ENCODE measurements around the gene CCND3. TPM values are rescaled to one million over a fixed set of nuclear protein-coding genes. Genes with fewer than 3 reads are reported as not detected.

Gene CCND3
- total and polyA plus RNA-seq, 10 of the 15 experiments (the other 5 are each of a cell fraction or from before 2014, with no cell fraction given), result 6.0 to 86.4 (median 31.5) TPM

DNA sequence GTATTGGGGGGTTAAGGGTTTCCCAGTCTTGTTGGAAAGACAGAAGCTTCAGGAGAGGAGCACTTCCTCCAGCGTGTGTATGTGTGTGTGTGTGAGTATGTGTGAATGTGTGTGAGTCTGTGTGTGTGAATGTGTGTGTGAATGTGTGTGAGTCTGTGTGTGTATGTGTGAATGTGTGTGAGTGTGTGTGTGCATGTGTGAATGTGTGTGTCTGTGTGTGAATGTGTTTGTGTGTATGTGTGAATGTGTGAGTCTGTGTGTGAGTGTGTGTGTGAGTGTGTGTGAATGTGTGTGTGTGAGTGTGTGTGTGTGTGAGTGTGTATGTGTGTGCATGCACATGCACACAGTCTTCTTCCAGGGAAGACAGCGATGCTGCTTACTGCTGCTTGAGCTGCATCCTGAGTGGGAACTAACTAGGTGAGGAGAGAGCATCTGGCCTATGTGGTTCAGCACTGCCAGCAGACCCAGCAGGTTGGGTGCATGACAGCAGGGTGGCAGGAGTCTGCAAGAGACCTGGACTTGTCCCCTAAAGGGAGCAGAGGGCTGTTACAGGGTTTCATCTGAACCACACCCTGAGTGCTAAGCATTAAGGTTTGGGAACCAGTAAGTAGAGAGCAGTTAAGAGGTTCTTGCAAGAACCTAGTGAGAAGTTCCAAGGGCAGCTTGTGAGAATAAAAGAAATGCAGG, 22.7 kb upstream of the CCND3 start:
- in situ Hi-C loops (cut with MboI) (no loop called here), intact Hi-C loops (cut with micrococcal nuclease; ENCODE audit: unreplicated experiment) (no loop called here)
- ChIA-PET RAD21 (ENCODE audit: unreplicated experiment) (interaction anchor here (1.5 kb wide), 1 partner anchor 43 kb away, joined by 3 read pairs; the partner anchor contains the start of genes BYSL and MED20), POLR2A (no interaction called here), SMC1A (ENCODE audit: uncharacterized antibody, unreplicated experiment) (interaction anchor here (0.7 to 1.4 kb wide), 3 partner anchors 12 to 79 kb away, joined by 3 to 4 read pairs (median 3); no protein-coding TSS in a partner anchor), CTCF (interaction anchor here (0.6 to 1.2 kb wide), 3 partner anchors 22 to 201 kb away, joined by 3 read pairs; partner anchors contain the start of gene MED20)
- no peak for FAIRE-seq
- ATAC-seq, result no peak; the same call in 2 of the 3 replicates
- WGBS (ENCODE audit: insufficient coverage, insufficient replicate concordance, low lambda C conversion rate, missing lambda C conversion rate), result 68% methylated on average over 2 of the region's 2 CpGs
- Histone ChIP-seq H3K27me3 (replicated peaks in 1 of 2; ENCODE audit: control insufficient read depth in 2 of 2, insufficient read depth in 2 of 2, low read length in 1 of 2) (no peaks in the 10 kb centered on the region), H3K4me1 (ENCODE audit: control insufficient read depth, insufficient read depth, low read length) (peaks cover 4% of the 10 kb centered on the region), H3K36me3 (ENCODE audit: control insufficient read depth in 2 of 2, insufficient read depth in 2 of 2, low read length in 1 of 2) (no peaks in the 10 kb centered on the region), H3K9me3 (replicated peaks; ENCODE audit: control insufficient read depth, insufficient read depth, low read length) (no peaks in the 10 kb centered on the region), H3K4me2 (ENCODE audit: control insufficient read depth, insufficient read depth) (no peak overlapping the region), H3K4me3 (no peak overlapping the region), H2AFZ (ENCODE audit: control insufficient read depth, low read depth, low read length) (no peak overlapping the region), H4K20me1 (ENCODE audit: control insufficient read depth, insufficient read depth) (no peaks in the 10 kb centered on the region), H3K79me2 (ENCODE audit: control insufficient read depth, insufficient read depth, low read length) (no peaks in the 10 kb centered on the region), H3K9ac (ENCODE audit: control insufficient read depth, insufficient read depth, low read length) (no peak overlapping the region), H3K27ac (ENCODE audit: control insufficient read depth, insufficient read depth) (no peak overlapping the region)
- no peak for DNase-seq (ENCODE audit: low read depth, low spot score)
- no TSS peak for BruUV-seq (replicated peaks)
- TF ChIP-seq TCF12 (IDR thresholded peaks at IDR 0.05; ENCODE audit: low read depth, low read length) (no peak), NRF1 (conservative IDR thresholded peaks at IDR 0.05; ENCODE audit: low read depth, low read length) (no peak), TCF3 (IDR thresholded peaks at IDR 0.05; ENCODE audit: borderline replicate concordance, insufficient read depth, low read depth, low read length) (peak; percentile 53; the same call in 1 of the 2 replicates), DPF2 (IDR thresholded peaks at IDR 0.05) (no peak), SIN3A (IDR thresholded peaks at IDR 0.05; ENCODE audit: low read depth, low read length) (no peak), MYC (IDR thresholded peaks at IDR 0.05; ENCODE audit: insufficient read depth, insufficient read length, insufficient replicate concordance, low read length, severe bottlenecking) (no peak), FOXK2 (IDR thresholded peaks at IDR 0.05) (no peak), CREB1 (IDR thresholded peaks at IDR 0.05; ENCODE audit: low read depth) (no peak), HDAC2 (IDR thresholded peaks at IDR 0.05) (no peak), SMAD1 (IDR thresholded peaks at IDR 0.05; ENCODE audit: low read depth, partially characterized antibody) (no peak), HDGF (IDR thresholded peaks at IDR 0.05) (peak; percentile 61; the same call in 1 of the 2 replicates), NFXL1 (IDR thresholded peaks at IDR 0.05; ENCODE audit: borderline replicate concordance) (no peak), PAX8 (IDR thresholded peaks at IDR 0.05) (no peak), RB1 (IDR thresholded peaks at IDR 0.05; ENCODE audit: borderline replicate concordance) (no peak)
- TF ChIP-seq, protein P1, sequence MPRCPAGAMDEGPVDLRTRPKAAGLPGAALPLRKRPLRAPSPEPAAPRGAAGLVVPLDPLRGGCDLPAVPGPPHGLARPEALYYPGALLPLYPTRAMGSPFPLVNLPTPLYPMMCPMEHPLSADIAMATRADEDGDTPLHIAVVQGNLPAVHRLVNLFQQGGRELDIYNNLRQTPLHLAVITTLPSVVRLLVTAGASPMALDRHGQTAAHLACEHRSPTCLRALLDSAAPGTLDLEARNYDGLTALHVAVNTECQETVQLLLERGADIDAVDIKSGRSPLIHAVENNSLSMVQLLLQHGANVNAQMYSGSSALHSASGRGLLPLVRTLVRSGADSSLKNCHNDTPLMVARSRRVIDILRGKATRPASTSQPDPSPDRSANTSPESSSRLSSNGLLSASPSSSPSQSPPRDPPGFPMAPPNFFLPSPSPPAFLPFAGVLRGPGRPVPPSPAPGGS (IDR thresholded peaks at IDR 0.05; ENCODE audit: borderline replicate concordance, insufficient read depth, low read depth, low read length, poor library complexity, severe bottlenecking), result peak; percentile 82
- TF ChIP-seq, protein P2, sequence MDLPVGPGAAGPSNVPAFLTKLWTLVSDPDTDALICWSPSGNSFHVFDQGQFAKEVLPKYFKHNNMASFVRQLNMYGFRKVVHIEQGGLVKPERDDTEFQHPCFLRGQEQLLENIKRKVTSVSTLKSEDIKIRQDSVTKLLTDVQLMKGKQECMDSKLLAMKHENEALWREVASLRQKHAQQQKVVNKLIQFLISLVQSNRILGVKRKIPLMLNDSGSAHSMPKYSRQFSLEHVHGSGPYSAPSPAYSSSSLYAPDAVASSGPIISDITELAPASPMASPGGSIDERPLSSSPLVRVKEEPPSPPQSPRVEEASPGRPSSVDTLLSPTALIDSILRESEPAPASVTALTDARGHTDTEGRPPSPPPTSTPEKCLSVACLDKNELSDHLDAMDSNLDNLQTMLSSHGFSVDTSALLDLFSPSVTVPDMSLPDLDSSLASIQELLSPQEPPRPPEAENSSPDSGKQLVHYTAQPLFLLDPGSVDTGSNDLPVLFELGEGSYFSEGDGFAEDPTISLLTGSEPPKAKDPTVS (IDR thresholded peaks at IDR 0.05; ENCODE audit: low read depth, low read length), result no peak
- TF ChIP-seq, protein P3, sequence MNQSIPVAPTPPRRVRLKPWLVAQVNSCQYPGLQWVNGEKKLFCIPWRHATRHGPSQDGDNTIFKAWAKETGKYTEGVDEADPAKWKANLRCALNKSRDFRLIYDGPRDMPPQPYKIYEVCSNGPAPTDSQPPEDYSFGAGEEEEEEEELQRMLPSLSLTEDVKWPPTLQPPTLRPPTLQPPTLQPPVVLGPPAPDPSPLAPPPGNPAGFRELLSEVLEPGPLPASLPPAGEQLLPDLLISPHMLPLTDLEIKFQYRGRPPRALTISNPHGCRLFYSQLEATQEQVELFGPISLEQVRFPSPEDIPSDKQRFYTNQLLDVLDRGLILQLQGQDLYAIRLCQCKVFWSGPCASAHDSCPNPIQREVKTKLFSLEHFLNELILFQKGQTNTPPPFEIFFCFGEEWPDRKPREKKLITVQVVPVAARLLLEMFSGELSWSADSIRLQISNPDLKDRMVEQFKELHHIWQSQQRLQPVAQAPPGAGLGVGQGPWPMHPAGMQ (IDR thresholded peaks at IDR 0.05; ENCODE audit: borderline replicate concordance), result no peak
- TF ChIP-seq, protein P4, sequence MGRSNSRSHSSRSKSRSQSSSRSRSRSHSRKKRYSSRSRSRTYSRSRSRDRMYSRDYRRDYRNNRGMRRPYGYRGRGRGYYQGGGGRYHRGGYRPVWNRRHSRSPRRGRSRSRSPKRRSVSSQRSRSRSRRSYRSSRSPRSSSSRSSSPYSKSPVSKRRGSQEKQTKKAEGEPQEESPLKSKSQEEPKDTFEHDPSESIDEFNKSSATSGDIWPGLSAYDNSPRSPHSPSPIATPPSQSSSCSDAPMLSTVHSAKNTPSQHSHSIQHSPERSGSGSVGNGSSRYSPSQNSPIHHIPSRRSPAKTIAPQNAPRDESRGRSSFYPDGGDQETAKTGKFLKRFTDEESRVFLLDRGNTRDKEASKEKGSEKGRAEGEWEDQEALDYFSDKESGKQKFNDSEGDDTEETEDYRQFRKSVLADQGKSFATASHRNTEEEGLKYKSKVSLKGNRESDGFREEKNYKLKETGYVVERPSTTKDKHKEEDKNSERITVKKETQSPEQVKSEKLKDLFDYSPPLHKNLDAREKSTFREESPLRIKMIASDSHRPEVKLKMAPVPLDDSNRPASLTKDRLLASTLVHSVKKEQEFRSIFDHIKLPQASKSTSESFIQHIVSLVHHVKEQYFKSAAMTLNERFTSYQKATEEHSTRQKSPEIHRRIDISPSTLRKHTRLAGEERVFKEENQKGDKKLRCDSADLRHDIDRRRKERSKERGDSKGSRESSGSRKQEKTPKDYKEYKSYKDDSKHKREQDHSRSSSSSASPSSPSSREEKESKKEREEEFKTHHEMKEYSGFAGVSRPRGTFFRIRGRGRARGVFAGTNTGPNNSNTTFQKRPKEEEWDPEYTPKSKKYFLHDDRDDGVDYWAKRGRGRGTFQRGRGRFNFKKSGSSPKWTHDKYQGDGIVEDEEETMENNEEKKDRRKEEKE (IDR thresholded peaks at IDR 0.05), result no peak

Measured in GM12878 (cell line).